ENCODE results near the gene LAMC3.

The LAMC3 gene

GRCh38 chr9:131048820-131049219 is 39.8 kb downstream of the LAMC3 start:
- DNase-seq: no peak

GRCh38 chr9:131049829-131050715 is 41.1 kb downstream of the LAMC3 start:
- DNase-seq: no peak

GRCh38 chr9:131050831-131051230 is 41.9 kb downstream of the LAMC3 start:
- DNase-seq: no peak

GRCh38 chr9:131051592-131052517 is 42.9 kb downstream of the LAMC3 start:
- DNase-seq: no peak

- DNase-seq: peak; percentile 74
Observed at GRCh38 chr9:131053896-131054295, 44.9 kb downstream of the LAMC3 start.

- no peak for DNase-seq
Observed at GRCh38 chr9:131056781-131057506, 48.0 kb downstream of the LAMC3 start.

- no peak for DNase-seq
Observed at GRCh38 chr9:131060900-131061630, 52.1 kb downstream of the LAMC3 start.

- DNase-seq: no peak
Observed at GRCh38 chr9:131062969-131063368, 54.0 kb downstream of the LAMC3 start.

- DNase-seq: no peak
Observed at GRCh38 chr9:131065599-131065998, 56.6 kb downstream of the LAMC3 start.

GRCh38 chr9:131067625-131068024 is 58.7 kb downstream of the LAMC3 start:
- no peak for DNase-seq

- DNase-seq: no peak
Observed at GRCh38 chr9:131068076-131068816, 59.3 kb downstream of the LAMC3 start.

- no peak for DNase-seq
Observed at GRCh38 chr9:131069699-131070098, 60.7 kb downstream of the LAMC3 start.

GRCh38 chr9:131072107-131072870 is 63.3 kb downstream of the LAMC3 start:
- DNase-seq: no peak

GRCh38 chr9:131072871-131073237 is 63.9 kb downstream of the LAMC3 start:
- DNase-seq: no peak

GRCh38 chr9:131076347-131077195 is 67.6 kb downstream of the LAMC3 start:
- DNase-seq: peak; percentile 61

GRCh38 chr9:131078427-131079366 is 69.7 kb downstream of the LAMC3 start:
- no peak for DNase-seq

- DNase-seq: no peak
Observed at GRCh38 chr9:131080589-131080988, 71.6 kb downstream of the LAMC3 start.

GRCh38 chr9:131081868-131082267 is 72.9 kb downstream of the LAMC3 start:
- DNase-seq: no peak
